ENCODE data around the gene FNDC5. TPM values are rescaled to one million over a fixed set of nuclear protein-coding genes. Genes with fewer than 3 reads are reported as not detected.
A peak's percentile ranks its signal among the peaks of the same experiment; 100 is the strongest.

FNDC5 gene
- total and polyA plus RNA-seq, 9 of the 15 experiments (the other 6 are each of a cell fraction or from before 2014, with no cell fraction given): 0.06 to 2.1 (median 0.22) TPM

DNA sequence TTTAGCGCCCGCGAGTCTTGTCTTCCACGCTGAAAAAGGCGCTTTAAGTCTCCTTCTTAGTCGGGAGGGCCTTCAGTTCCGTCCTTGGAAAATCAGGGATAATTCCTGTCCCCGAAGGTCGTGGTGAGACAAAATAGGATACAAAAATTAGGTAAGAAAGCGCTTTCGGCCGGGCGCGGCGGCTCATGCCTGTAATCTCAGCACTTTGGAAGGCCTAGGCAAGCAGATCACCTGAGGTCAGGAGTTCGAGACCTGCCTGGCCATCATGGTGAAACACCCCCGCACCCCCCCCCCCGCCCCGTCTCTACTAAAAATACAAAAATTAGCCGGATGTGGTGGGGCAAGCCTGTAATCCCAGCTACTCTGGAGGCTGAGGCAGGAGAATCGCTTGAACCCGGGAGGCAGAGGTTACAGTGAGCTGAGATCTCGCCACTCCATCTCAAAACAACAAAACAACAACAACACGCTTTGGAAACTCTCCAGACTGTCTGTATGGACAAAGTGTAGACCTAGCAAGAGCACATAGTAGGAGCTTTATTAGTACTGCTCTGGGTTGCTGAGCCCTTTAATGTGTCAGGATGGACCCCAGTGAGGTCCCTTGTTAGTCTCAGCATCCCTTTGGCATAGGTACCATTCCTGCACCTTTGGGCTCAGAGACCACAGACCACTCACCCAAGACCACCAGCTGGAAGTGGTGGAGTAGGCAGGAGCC, 31.3 kb upstream of the FNDC5 start (continued):
- TF ChIP-seq, protein P1, sequence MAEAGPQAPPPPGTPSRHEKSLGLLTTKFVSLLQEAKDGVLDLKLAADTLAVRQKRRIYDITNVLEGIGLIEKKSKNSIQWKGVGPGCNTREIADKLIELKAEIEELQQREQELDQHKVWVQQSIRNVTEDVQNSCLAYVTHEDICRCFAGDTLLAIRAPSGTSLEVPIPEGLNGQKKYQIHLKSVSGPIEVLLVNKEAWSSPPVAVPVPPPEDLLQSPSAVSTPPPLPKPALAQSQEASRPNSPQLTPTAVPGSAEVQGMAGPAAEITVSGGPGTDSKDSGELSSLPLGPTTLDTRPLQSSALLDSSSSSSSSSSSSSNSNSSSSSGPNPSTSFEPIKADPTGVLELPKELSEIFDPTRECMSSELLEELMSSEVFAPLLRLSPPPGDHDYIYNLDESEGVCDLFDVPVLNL (CRISPR knock-in tag; IDR thresholded peaks at IDR 0.05; ENCODE audit: low read depth): no peak
- TF ChIP-seq RCOR1 (IDR thresholded peaks at IDR 0.05; ENCODE audit: borderline replicate concordance in 1 of 2, low read depth in 2 of 2, low read length in 2 of 2) (0 out of 4 replicates have a peak, but pooled peaks of 1 of the 2 experiments have one; percentile 8), HDAC3 (IDR thresholded peaks at IDR 0.05; ENCODE audit: borderline replicate concordance, partially characterized antibody) (no peak), XRCC3 (IDR thresholded peaks at IDR 0.05) (no peak), NR2C2 (CRISPR knock-in tag; IDR thresholded peaks at IDR 0.05) (0 out of 2 replicates have a peak, but pooled peaks have one; percentile 29), NR2C2 (tag; IDR thresholded peaks at IDR 0.05) (no peak), MAZ (CRISPR knock-in tag; conservative IDR thresholded peaks at IDR 0.05 in 1 of 2, IDR thresholded peaks at IDR 0.05 in 1 of 2) (0 out of 4 replicates have a peak, but pooled peaks of 1 of the 2 experiments have one; percentile 6), ZNF263 (CRISPR knock-in tag; IDR thresholded peaks at IDR 0.05; ENCODE audit: borderline replicate concordance) (no peak), ZKSCAN1 (IDR thresholded peaks at IDR 0.05; ENCODE audit: low read depth, low read length) (peak; percentile 96), TBL1XR1 (IDR thresholded peaks at IDR 0.05; ENCODE audit: low read length in 2 of 2) (no peak), ZNF354B (CRISPR knock-in tag; IDR thresholded peaks at IDR 0.05) (no peak), DMBX1 (CRISPR knock-in tag; IDR thresholded peaks at IDR 0.05; ENCODE audit: borderline replicate concordance) (no peak), MEF2D (tag; conservative IDR thresholded peaks at IDR 0.05; ENCODE audit: low read depth) (no peak), ADNP (tag; IDR thresholded peaks at IDR 0.05) (peak; percentile 50), FUS (optimal IDR thresholded peaks at IDR 0.05; ENCODE audit: low read depth, low read length) (no peak), ZNF766 (CRISPR knock-in tag; conservative IDR thresholded peaks at IDR 0.05) (no peak), OTX1 (CRISPR knock-in tag; IDR thresholded peaks at IDR 0.05) (no peak)
- TF ChIP-seq, protein P2, sequence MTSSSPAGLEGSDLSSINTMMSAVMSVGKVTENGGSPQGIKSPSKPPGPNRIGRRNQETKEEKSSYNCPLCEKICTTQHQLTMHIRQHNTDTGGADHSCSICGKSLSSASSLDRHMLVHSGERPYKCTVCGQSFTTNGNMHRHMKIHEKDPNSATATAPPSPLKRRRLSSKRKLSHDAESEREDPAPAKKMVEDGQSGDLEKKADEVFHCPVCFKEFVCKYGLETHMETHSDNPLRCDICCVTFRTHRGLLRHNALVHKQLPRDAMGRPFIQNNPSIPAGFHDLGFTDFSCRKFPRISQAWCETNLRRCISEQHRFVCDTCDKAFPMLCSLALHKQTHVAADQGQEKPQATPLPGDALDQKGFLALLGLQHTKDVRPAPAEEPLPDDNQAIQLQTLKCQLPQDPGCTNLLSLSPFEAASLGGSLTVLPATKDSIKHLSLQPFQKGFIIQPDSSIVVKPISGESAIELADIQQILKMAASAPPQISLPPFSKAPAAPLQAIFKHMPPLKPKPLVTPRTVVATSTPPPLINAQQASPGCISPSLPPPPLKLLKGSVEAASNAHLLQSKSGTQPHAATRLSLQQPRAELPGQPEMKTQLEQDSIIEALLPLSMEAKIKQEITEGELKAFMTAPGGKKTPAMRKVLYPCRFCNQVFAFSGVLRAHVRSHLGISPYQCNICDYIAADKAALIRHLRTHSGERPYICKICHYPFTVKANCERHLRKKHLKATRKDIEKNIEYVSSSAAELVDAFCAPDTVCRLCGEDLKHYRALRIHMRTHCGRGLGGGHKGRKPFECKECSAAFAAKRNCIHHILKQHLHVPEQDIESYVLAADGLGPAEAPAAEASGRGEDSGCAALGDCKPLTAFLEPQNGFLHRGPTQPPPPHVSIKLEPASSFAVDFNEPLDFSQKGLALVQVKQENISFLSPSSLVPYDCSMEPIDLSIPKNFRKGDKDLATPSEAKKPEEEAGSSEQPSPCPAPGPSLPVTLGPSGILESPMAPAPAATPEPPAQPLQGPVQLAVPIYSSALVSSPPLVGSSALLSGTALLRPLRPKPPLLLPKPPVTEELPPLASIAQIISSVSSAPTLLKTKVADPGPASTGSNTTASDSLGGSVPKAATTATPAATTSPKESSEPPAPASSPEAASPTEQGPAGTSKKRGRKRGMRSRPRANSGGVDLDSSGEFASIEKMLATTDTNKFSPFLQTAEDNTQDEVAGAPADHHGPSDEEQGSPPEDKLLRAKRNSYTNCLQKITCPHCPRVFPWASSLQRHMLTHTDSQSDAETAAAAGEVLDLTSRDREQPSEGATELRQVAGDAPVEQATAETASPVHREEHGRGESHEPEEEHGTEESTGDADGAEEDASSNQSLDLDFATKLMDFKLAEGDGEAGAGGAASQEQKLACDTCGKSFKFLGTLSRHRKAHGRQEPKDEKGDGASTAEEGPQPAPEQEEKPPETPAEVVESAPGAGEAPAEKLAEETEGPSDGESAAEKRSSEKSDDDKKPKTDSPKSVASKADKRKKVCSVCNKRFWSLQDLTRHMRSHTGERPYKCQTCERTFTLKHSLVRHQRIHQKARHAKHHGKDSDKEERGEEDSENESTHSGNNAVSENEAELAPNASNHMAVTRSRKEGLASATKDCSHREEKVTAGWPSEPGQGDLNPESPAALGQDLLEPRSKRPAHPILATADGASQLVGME (CRISPR knock-in tag; IDR thresholded peaks at IDR 0.05): no peak

All from K562 (cell line).